Activated B cell treated with CpG ODN at 0.5 μM for 24 hours (primary cell): ENCODE measurements around the gene RC3H1. TPM values are rescaled to one million over a fixed set of nuclear protein-coding genes. Genes with fewer than 3 reads are reported as not detected.
A peak's percentile ranks its signal among the peaks of the same experiment; 100 is the strongest.

Experiments
- ATAC-seq: fragments of 200-7000 bp; cut with Tn5 transposase; one replicate; pipeline ENCODE4 v1.10.0; 2021; ENCODE audit warnings: low read depth, mild to moderate bottlenecking, moderate library complexity
- CTCF ChIA-PET: fragments of 350-600 bp; sonication (Branson Sonifier 250); formaldehyde crosslinking; loops from one replicate; lab custom pipeline; 2021; ENCODE audit warnings: antibody characterized with exemption; lab: Charles Lee
- POLR2A ChIA-PET: fragments of 350-600 bp; sonication (Branson Sonifier 250); formaldehyde crosslinking; loops from one replicate; lab custom pipeline; 2021; ENCODE audit warnings: antibody characterized with exemption; lab: Charles Lee
- DNase-seq: peaks from one replicate; pipeline ENCODE4 v3.0.0; 2022
- H3K27ac Mint-ChIP-seq: one replicate; pipeline ENCODE4 v1.8.0; 2020; ENCODE audit warnings: mixed read lengths
- H3K27me3 Mint-ChIP-seq: one replicate; pipeline ENCODE4 v1.8.0; 2021; ENCODE audit warnings: mixed read lengths
- H3K36me3 Mint-ChIP-seq: one replicate; pipeline ENCODE4 v1.8.0; 2021; ENCODE audit warnings: low read depth, mixed read lengths
- H3K4me1 Mint-ChIP-seq: one replicate; pipeline ENCODE4 v1.8.0; 2021; ENCODE audit warnings: mixed read lengths
- H3K4me3 Mint-ChIP-seq: one replicate; pipeline ENCODE4 v1.8.0; 2020; ENCODE audit warnings: mild to moderate bottlenecking, mixed read lengths
- H3K9me3 Mint-ChIP-seq: one replicate; pipeline ENCODE4 v1.8.0; 2020; ENCODE audit warnings: mixed read lengths
- CTCF ChIP-seq: fragments of 200-600 bp; IDR thresholded peaks from one replicate; pipeline ENCODE4 v1.8.0; 2022; ENCODE audit warnings: antibody characterized with exemption, mild to moderate bottlenecking
- intact Hi-C: fragments of 100-400 bp; cut with micrococcal nuclease; formaldehyde crosslinking; loops from one replicate; pipeline ENCODE4 v1.15.1; 2024
- total RNA-seq: library from RNA; stranded (reverse); gene quantifications from 2 replicates; pipeline ENCODE4 v1.2.3, GENCODE V29; 2022

The RC3H1 gene
- total RNA-seq, 1 donor from 2014 or later: 55.6 TPM

- ATAC-seq: peak; percentile 26
- peak overlapping the region; percentile 97 for H3K4me3 Mint-ChIP-seq
- no peaks in the 10 kb centered on the region for H3K27me3 Mint-ChIP-seq
- peaks cover 17% of the 10 kb centered on the region for H3K36me3 Mint-ChIP-seq
- ChIA-PET POLR2A (interaction anchor here (0.5 to 2.3 kb wide), 27 partner anchors 9 to 1489 kb away, joined by 3 to 22 read pairs (median 5); partner anchors contain the start of genes CACYBP, CENPL, DARS2 and GAS5), CTCF (interaction anchor here (1.2 kb wide), 1 partner anchor 196 kb away, joined by 3 read pairs; no protein-coding TSS in a partner anchor)
- no peak for DNase-seq
- peak overlapping the region; percentile 83 for H3K27ac Mint-ChIP-seq
- TF ChIP-seq CTCF: no peak
- intact Hi-C loops: loop anchor here (1.0 to 5.0 kb wide), 11 partner anchors 17 to 1489 kb away; partner anchors contain the start of genes CACYBP, CENPL, DARS2 and MRPS14
- no peaks in the 10 kb centered on the region for H3K9me3 Mint-ChIP-seq
- peaks cover 49% of the 10 kb centered on the region for H3K4me1 Mint-ChIP-seq
These were observed 522 bp downstream of the RC3H1 start for GRCh38 chr1:174021591-174022079.

GRCh38 chr1:174018565-174018964 is 3.6 kb downstream of the RC3H1 start:
- no peak for TF ChIP-seq CTCF
- Mint-ChIP-seq H3K4me1 (peaks cover 62% of the 10 kb centered on the region), H3K9me3 (no peaks in the 10 kb centered on the region), H3K27ac (no peak overlapping the region), H3K4me3 (no peak overlapping the region), H3K27me3 (no peaks in the 10 kb centered on the region), H3K36me3 (peaks cover 17% of the 10 kb centered on the region)
- intact Hi-C loops: no loop called here
- ChIA-PET POLR2A (no interaction called here), CTCF (interaction anchor here (0.7 kb wide), 1 partner anchor 301 kb away, joined by 3 read pairs; no protein-coding TSS in a partner anchor)
- DNase-seq (no peak), ATAC-seq (no peak)

GRCh38 chr1:174017231-174017970 is 4.8 kb downstream of the RC3H1 start:
- CTCF ChIA-PET: no interaction called here
- H3K4me3 Mint-ChIP-seq: no peak overlapping the region
- POLR2A ChIA-PET: no interaction called here
- H3K9me3 Mint-ChIP-seq: no peaks in the 10 kb centered on the region
- H3K27ac Mint-ChIP-seq: no peak overlapping the region
- no peak for DNase-seq
- H3K36me3 Mint-ChIP-seq: peaks cover 18% of the 10 kb centered on the region
- H3K4me1 Mint-ChIP-seq: peaks cover 54% of the 10 kb centered on the region
- intact Hi-C loops: no loop called here
- no peaks in the 10 kb centered on the region for H3K27me3 Mint-ChIP-seq
- no peak for ATAC-seq
- TF ChIP-seq CTCF: no peak

GRCh38 chr1:174013864-174014418 is 8.2 kb downstream of the RC3H1 start:
- Mint-ChIP-seq H3K27me3 (no peaks in the 10 kb centered on the region), H3K4me1 (peaks cover 50% of the 10 kb centered on the region), H3K4me3 (no peak overlapping the region), H3K27ac (no peak overlapping the region), H3K9me3 (no peaks in the 10 kb centered on the region), H3K36me3 (peaks cover 18% of the 10 kb centered on the region)
- ChIA-PET POLR2A (no interaction called here), CTCF (no interaction called here)
- DNase-seq: no peak
- intact Hi-C loops: no loop called here
- no peak for ATAC-seq
- no peak for TF ChIP-seq CTCF

GRCh38 chr1:174008979-174009378 is 13.2 kb downstream of the RC3H1 start:
- no peak overlapping the region for H3K27ac Mint-ChIP-seq

More at GRCh38 chr1:174008979-174009378, 13.2 kb downstream of the RC3H1 start:
- DNase-seq: no peak
- TF ChIP-seq CTCF: no peak
- H3K36me3 Mint-ChIP-seq: peaks cover 29% of the 10 kb centered on the region
- H3K9me3 Mint-ChIP-seq: no peaks in the 10 kb centered on the region
- H3K4me3 Mint-ChIP-seq: no peak overlapping the region
- no peaks in the 10 kb centered on the region for H3K27me3 Mint-ChIP-seq
- POLR2A ChIA-PET: interaction anchor here (2.3 kb wide), 1 partner anchor 13 kb away, joined by 8 read pairs; the partner anchor contains the start of gene RC3H1
- CTCF ChIA-PET: no interaction called here
- intact Hi-C loops: no loop called here
- peaks cover 60% of the 10 kb centered on the region for H3K4me1 Mint-ChIP-seq
- ATAC-seq: no peak
